ENCODE data around the gene KCNG4. TPM values are rescaled to one million over a fixed set of nuclear protein-coding genes. Genes with fewer than 3 reads are reported as not detected.

The KCNG4 gene
- total and polyA plus RNA-seq, 2 donors (not counting 3 experiments of a cell fraction or from before 2014, with no cell fraction given) = not detected

- no TSS peak for BruUV-seq (replicated peaks)
- Histone ChIP-seq H4K20me1 (replicated peaks; ENCODE audit: control insufficient read depth, extremely low read depth, insufficient read depth, low read length) (no peaks in the 10 kb centered on the region), H3K4me1 (ENCODE audit: control insufficient read depth, extremely low read depth, insufficient read depth, low read length) (no peaks in the 10 kb centered on the region), H3K9ac (replicated peaks; ENCODE audit: extremely low read depth, insufficient read depth, low read length) (no peak overlapping the region), H3K27me3 (ENCODE audit: control insufficient read depth in 2 of 2, insufficient read depth in 2 of 2, low read length in 2 of 2) (peaks cover 5 to 6% of the 10 kb centered on the region in 2 experiments), H3K27ac (ENCODE audit: insufficient read depth, low read depth, low read length) (no peak overlapping the region), H3K4me3 (replicated peaks in 1 of 3; ENCODE audit: insufficient read depth in 1 of 3, low read depth in 1 of 3, low read length in 3 of 3) (no peak overlapping the region), H3K4me2 (ENCODE audit: insufficient read depth, low read length) (no peak overlapping the region), H2AFZ (ENCODE audit: low read depth, low read length) (no peak overlapping the region), H3K79me2 (ENCODE audit: control insufficient read depth, insufficient read depth, low read length) (no peaks in the 10 kb centered on the region), H3K9me3 (replicated peaks; ENCODE audit: control insufficient read depth, insufficient read depth, low read length) (no peaks in the 10 kb centered on the region), H3K9me1 (replicated peaks; ENCODE audit: control insufficient read depth, extremely low read depth, insufficient read depth, low read length) (no peaks in the 10 kb centered on the region), H3K36me3 (ENCODE audit: control insufficient read depth in 2 of 2, extremely low read depth in 1 of 2, insufficient read depth in 2 of 2, low read length in 2 of 2) (no peaks in the 10 kb centered on the region)
- no peak for DNase-seq (ENCODE audit: low read depth, low spot score)
- intact Hi-C loops (cut with micrococcal nuclease) (no loop called here), dilution Hi-C loops (cut with MboI; ENCODE audit: extremely low pct_ligation_motif_present, low sequenced_read_pairs) (loop anchor here (25.0 kb wide), 1 partner anchor 169 kb away; no protein-coding TSS in a partner anchor)
- no peak for FAIRE-seq
- TF ChIP-seq, protein P1, sequence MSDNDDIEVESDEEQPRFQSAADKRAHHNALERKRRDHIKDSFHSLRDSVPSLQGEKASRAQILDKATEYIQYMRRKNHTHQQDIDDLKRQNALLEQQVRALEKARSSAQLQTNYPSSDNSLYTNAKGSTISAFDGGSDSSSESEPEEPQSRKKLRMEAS (IDR thresholded peaks at IDR 0.05; ENCODE audit: insufficient read depth, insufficient read length) = no peak
- TF ChIP-seq MYC (IDR thresholded peaks at IDR 0.05; ENCODE audit: low read depth, low read length) (no peak), POLR2A (IDR thresholded peaks at IDR 0.05; ENCODE audit: low read depth, low read length) (no peak), FOS (IDR thresholded peaks at IDR 0.05; ENCODE audit: borderline replicate concordance, insufficient read depth, low read length) (no peak), JUN (IDR thresholded peaks at IDR 0.05; ENCODE audit: borderline replicate concordance, insufficient read depth, insufficient read length, low read depth) (no peak), POLR2AphosphoS5 (IDR thresholded peaks at IDR 0.05; ENCODE audit: insufficient read depth, low read depth, low read length) (no peak), GATA2 (IDR thresholded peaks at IDR 0.05; ENCODE audit: insufficient read depth, insufficient read length, low read depth, low read length) (no peak), EZH2 (IDR thresholded peaks at IDR 0.05; ENCODE audit: borderline replicate concordance, low read depth, low read length, severe bottlenecking) (no peak), CTCF (IDR thresholded peaks at IDR 0.05; ENCODE audit: extremely low read depth in 1 of 2, insufficient read depth in 1 of 2, low read depth in 1 of 2, low read length in 2 of 2) (no peak)
- POLR2A ChIA-PET = no interaction called here
- CTCF ChIA-PET = no interaction called here
Observed at GRCh38 chr16:84243732-84244131, 3.9 kb upstream of the KCNG4 start.
